NCI-H82 (cell line): ENCODE results near the gene TRAPPC2.
"Not testable (repeated sequence)": the region's sequence is repeated elsewhere in the genome, so short reads cannot be mapped to it uniquely, and the experiment has no call there.

Experiments used
- DNase-seq: peaks from one replicate; lab custom pipeline; 2025; lab: John Stamatoyannopoulos, UW

TRAPPC2 gene

GRCh38 chrX:13698432-13698831, 36.0 kb downstream of the TRAPPC2 start:
- no peak for DNase-seq

DNA sequence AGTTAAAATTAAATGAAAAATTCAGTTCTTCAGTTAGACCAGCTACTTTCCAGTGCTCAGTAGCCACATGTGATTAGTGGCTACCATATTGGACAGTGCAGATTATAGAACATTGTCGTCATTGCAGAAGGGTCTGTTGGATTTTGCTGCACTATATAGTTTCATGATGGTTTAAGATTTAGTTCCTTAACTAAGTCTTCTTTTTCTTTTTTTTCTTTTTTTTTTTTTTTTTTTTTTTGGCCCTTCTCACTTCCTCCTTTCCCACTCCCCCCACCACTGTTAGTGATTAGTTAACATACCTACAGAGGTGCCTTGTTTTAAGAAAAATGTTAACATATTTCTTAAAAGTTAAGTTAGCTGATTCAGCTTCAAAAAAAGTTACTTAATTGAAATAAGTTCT, 36.4 kb downstream of the TRAPPC2 start:
- no peak for DNase-seq

DNA sequence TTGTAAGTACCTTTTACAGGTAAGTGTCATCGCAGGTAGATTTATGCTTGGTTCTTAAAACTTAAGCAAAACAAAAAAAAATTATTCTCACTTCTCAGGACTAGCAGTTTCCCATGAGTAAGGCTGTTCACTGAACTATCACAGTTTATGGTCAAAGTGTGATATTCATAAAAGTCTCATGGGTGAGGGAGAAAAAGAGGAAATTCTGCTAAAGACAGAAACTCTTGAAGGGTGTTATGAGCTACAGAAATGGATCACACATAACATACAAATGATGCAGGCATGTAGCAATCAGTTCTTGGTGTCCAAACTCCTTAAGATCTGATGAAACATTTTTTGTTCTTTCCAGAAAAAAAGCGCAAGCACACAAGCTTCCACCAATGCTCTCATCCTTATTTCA, 37.0 kb downstream of the TRAPPC2 start:
- no peak for DNase-seq

- DNase-seq, result no peak
Measured at GRCh38 chrX:13695601-13696115, 38.8 kb downstream of the TRAPPC2 start.

GRCh38 chrX:13694983-13695382, 39.4 kb downstream of the TRAPPC2 start:
- no peak for DNase-seq

DNA sequence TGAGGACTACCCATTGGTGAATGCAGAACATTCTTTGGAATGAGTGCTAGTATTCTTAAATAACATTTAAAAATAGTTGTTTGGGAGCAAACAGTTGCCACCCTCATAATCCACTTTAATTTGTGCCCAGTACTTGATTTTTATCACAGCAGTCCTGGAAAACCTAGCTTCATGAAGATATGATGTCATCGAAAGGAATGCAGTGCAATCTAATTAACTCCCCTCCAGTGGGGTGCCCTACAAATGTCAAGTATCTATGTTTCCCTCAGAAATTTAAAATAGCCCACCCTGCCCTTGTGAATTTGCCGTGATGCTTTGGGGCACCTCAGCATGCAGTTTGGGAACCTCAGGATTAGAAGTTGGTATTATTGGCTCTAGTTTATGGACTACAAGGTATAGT, 40.1 kb downstream of the TRAPPC2 start:
- no peak for DNase-seq

DNA sequence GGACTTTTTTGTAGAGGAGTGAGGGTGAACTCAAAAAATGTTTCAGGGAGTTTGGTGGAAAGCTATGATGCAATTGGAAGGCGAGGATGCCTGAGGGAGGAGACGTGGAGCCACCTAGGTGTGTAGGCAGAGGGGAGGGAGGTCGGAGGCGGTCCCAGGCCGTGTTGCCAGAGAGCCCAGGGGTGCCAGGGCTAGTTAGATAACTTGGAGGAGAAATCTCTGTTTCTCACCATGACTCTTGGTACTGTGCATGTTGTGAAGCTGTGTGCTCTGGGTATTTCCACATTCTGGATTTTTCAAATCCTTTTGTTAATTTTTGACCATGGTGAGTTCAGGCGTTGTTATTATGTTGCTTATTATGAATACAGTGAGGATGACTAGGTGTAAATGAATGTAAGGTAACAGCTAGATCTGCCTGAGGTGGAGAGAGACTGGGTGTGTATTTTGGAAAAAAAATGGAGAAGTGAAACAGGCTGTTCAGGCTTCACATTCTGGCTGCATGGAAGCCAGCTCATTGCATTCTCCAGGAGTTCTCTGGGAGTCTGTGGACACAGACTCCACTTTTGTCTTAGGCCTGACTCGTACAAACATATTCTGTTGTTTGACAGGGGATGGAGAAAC, 41.0 kb downstream of the TRAPPC2 start:
- no peak for DNase-seq

DNA sequence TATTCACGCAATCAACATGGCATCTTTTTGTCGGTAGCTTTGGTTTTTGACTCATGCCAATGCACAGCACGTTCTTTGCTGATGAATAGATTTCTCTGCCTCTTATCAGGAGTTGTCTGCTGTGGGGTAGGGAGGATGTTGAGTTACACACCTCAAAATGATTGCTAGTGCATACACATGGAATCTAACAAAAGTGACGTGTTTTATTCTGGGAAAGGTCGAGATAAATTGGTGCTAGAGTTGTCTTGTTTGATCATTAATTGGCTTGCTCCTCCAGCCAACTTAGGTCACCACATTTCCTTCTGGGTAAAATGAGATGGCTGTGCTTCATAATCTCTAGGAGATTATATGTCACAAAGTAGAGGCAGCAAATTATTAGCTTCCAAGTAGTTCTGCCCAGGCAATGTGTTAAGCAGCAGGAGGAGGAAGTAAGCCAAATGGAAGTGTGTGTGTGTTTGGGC, 41.6 kb downstream of the TRAPPC2 start:
- peak; percentile 9 for DNase-seq

GRCh38 chrX:13691841-13692371, 42.5 kb downstream of the TRAPPC2 start:
- no peak for DNase-seq

- no peak for DNase-seq
Measured at GRCh38 chrX:13690836-13691235, 43.6 kb downstream of the TRAPPC2 start.

DNA sequence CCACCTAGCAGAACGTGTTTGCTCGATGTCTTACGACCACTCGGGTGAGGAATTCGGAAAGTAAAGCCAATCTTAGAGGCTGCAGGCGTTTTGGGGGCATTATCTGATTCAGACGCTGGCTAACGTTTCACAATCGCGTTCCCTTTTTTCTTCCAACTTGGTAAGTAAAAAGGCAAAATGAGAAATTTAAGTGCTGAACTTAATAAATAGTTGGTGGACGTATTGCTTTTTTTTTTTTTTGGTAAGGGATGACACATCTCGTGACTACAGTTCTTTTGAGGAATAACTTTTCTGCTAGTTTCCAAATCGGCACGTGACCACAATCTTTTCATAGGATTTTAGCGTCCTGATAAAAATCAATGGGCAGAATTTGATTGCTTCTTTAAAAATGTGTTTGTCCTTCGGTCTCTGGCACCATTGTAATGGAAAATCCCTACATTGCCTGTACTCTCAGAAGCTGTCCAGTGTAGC, 44.6 kb downstream of the TRAPPC2 start:
- DNase-seq, result peak; percentile 55

DNA sequence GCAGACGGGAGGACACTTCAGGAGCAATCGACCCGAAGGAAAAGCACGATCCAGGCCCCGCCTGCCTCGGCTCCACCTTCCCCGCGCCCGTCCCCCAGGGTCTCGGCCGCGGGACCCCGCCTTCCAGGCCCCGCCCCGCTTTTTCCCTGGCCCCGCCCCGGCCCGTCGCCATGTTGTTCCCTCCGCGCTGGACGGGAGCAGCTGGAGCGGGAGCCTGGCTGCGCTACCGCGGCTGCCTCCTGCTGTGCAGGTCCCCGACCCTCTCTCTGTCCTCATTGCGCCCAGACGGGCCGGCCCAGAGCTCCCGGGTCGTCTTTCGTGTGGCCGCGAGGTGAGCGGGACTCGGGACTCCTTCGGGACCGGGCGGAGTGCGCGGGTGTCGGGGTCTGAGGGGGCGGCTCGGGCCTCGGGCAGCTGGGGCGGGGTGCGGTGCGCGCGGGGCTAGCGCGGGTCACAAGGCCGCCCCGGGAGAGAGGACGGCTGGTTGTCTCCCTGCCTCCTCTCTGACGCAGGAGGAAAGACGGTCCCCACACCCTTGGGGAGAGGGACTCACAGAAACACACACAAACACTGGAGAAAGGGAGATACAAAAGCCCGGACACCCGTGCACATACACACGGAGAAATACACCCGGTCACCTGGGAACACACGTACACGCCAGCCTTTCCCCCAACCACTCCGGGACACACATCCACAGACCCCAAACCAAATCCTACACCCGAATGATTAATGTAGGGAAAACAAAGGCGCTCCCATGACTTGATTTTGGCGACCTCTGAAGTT, 45.3 kb downstream of the TRAPPC2 start, which contains the start of gene RAB9A:
Gene RAB9A (plus strand): TSS at position 171 of the 783 bp plus-strand sequence. CDS start 19,619 bp downstream, outside the sequence.
- DNase-seq, result peak; percentile 87

- DNase-seq, result no peak
Measured at GRCh38 chrX:13688384-13688957, 45.9 kb downstream of the TRAPPC2 start.

GRCh38 chrX:13687203-13687602, 47.2 kb downstream of the TRAPPC2 start:
- no peak for DNase-seq

GRCh38 chrX:13685126-13685763, 49.2 kb downstream of the TRAPPC2 start:
- DNase-seq, result no peak

DNA sequence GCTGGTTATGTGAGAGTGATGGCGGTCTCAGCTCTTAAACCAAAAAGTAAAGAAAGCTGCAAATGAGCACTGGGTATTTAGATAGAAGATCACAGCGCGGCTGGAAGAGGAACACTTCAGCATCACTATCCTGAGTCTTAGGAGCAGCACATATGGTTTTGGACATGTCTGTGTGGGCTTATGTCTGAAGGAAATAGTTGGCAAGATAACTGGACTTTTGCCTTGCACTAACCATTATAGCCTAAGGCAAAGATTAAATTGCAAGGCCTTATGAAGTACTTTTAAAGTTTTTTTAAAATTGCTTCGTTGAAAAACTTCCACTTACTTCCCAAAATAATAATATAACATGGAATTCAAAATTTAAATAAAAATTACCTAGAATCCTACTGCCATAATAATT, 50.1 kb downstream of the TRAPPC2 start:
- no peak for DNase-seq

- DNase-seq, result no peak
Measured at GRCh38 chrX:13681595-13681994, 52.8 kb downstream of the TRAPPC2 start.

DNA sequence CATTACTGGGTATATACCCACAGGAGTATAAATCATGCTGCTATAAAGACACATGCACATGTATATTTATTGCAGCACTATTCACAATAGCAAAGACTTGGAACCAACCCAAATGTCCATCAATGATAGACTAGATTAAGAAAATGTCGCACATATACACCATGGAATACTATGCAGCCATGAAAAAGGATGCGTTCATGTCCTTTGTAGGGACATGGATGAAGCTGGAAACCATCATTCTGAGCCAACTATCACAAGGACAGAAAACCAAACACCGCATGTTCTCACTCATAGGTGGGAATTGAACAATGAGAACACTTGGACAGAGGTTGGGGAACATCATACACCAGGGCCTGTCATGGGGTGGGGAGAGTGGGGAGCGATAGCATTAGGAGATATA, 54.7 kb downstream of the TRAPPC2 start:
- not testable (repeated sequence) for DNase-seq

- no peak for DNase-seq
Measured at GRCh38 chrX:13676885-13677284, 57.5 kb downstream of the TRAPPC2 start.

- DNase-seq, result no peak
Measured at GRCh38 chrX:13673016-13673415, 61.4 kb downstream of the TRAPPC2 start.

DNA sequence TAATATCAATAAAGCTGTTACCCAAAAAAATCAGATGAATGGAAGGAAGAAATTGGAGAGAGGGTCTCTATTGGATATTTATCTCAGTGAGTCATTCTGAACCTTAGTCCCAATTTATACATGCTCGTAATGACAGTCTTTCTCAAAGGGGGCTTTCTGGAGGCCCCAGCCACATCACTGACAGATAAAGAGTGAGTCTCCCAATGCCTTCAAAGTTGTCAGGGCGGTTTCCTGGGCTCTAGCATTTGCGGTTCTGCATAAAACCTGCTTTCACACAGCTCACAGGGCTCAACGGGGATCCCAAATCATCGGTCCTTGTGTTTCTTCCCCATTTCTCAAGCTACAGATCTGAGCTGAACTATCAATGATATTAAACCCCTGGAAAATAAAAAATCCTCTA, 64.2 kb downstream of the TRAPPC2 start:
- DNase-seq, result no peak

- DNase-seq, result not testable (repeated sequence)
Measured at GRCh38 chrX:13669755-13670154, 64.7 kb downstream of the TRAPPC2 start.
